ENCODE measurements around the gene PTPRK.

The PTPRK gene

DNA sequence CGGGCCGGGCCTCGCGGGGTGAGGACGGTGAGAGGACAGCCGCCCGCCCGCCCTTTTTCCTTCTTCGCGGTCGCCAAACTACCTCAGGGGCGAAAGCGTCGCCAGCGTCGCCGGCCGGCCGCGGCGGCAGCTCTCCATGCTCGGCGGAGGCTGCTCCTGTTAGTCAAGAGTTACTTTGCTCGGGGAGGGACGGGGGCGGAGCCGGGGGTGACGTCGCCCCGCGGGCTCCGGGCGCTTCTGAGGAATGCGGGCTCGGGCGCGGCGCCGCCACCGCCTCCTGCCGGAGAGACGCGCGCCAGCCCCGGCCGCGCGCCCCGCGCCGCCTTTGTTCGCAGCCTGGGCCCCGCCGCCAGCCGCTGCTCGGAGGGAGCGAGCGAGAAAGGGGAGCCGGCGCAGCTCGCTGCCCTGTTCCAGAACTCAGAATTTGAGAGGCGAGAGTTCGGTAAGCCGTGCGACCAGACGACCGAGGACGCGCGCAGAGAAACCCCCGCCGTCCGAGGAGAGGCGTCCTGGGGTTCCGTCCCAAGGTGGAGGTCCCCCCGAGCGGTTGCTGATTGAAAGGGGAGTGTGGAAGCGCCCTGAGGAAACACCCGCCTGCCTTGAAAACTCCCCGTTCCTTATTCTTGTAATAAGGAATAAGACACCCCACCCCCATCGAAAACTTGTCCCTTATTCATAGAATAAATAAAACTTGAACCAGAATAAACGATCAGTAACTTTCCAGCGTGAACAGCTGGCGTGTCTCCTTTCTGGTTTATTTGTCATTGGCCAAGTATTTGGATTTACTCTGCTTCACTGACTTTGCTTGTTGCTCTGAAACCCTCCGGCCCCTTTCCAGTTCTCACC, at the start of gene PTPRK:
Gene PTPRK (minus strand): TSS at position 164 of the 846 bp plus-strand sequence. CDS start 241 bp downstream, outside the sequence.
- peak within 1 kb of the TSS; percentile 49 to 88 (median 73) for H3K4me3 ChIP-seq
- H3K27ac ChIP-seq = peak within 1 kb of the TSS; percentile 52 to 97 (median 92)

GRCh38 chr6:128567029-128567428, 46.6 kb upstream of the PTPRK start:
- H3K4me3 ChIP-seq = no peak overlapping the region

DNA sequence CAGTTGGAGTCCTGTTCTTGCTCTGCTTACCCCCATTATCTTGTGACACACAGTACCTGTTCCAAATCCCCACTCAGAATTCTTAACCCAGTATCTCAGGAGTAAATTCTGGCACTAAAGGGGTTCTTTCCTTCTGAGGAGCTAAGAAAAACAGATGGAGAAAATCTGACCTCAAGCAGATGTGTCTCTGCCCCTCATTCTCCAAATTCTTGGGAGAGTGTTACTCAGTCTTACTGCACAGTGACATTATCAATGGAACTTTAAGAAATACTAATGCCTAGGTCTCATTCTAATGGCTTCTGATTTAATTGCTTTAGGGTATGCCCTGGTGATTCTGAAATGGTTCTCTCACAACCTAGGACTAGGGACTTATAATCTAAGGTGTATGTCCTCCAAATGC, 40.6 kb upstream of the PTPRK start:
- H3K4me3 ChIP-seq = no peak overlapping the region

More at GRCh38 chr6:128567029-128567428, 46.6 kb upstream of the PTPRK start:
- no peak overlapping the region for H3K27ac ChIP-seq

DNA sequence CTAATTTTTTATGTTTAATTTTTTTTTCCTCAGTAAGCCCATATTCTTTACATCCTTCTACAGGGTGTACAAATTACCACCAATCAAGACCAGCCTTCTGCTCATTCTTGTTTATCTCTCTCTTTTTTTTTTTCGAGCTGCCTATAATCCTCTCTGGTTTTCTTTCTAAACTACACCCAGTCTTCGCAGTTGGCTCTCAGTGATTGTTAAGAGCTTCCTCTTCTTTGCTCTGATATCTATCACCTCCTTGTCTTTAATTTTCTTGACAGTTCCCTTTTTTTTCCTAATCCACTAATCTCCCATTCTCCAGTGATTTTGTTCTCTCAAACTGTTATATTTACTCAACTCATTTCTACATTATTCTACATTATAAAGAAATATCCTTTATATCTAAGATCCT, 38.5 kb upstream of the PTPRK start:
- no peak overlapping the region for H3K27ac ChIP-seq
- no peak overlapping the region for H3K4me3 ChIP-seq

More for the DNA sequence above, 40.6 kb upstream of the PTPRK start:
- H3K27ac ChIP-seq = no peak overlapping the region

DNA sequence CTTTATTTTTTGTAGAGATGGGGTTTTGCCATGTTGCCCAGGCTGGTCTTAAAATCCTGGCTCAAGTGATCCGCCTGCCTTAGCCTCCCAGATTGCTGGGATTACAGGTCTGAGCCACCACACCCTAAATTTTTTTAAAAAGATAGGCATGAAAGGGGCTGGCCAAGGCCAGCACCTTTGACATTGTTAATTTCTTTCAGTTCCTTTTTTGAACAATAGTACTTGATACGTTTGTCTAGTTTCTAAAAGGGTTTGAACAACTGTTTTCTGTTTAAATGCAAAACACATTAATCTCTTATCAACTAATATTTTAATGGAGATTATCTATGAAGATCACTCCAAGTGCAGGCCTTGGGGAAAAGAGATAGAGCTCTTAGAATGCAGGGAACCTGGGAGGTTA, 37.6 kb upstream of the PTPRK start:
- Histone ChIP-seq H3K4me3 (no peak overlapping the region), H3K27ac (no peak overlapping the region)

DNA sequence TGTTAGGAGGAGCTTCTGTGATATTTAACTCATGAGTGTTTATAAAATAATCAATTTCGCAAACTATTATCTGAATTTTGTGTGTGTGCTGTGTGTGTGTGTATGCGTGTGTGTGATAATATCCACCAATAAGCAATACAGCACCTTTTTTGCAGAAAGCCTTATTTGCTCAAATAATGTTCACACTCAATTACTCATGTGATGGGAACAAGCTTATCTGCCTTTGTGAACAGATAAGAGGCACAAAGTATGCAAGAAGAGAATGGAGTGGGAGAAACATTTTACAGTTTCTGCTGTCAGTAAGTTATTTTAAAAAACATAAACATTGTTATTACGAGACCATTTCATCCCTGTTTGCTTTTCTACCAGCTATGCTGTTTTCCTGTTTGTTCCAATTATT, 36.7 kb upstream of the PTPRK start:
- no peak overlapping the region for H3K27ac ChIP-seq

DNA sequence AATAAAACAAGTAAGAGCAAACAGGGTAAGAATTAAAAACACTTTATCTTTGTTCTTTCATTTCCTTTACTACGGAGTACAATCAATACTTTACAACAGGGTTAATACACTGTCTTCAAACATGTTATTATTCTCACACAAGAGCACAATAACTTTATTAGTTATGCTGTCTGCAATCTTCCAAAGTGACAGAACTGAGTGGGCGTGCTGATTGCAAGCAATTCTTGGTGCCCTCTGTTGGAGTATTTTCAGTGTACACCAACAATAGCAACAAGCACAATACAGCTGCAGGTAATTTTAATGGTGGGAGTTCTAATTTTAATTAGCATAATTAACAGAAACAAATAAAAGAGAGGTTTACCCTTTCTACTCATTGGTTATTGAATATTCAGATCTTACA, 33.9 kb upstream of the PTPRK start:
- Histone ChIP-seq H3K4me3 (no peak overlapping the region), H3K27ac (no peak overlapping the region)

More for the DNA sequence above, 36.7 kb upstream of the PTPRK start:
- no peak overlapping the region for H3K4me3 ChIP-seq

GRCh38 chr6:128541261-128541660, 20.9 kb upstream of the PTPRK start:
- Histone ChIP-seq H3K27ac (no peak overlapping the region), H3K4me3 (no peak overlapping the region)

DNA sequence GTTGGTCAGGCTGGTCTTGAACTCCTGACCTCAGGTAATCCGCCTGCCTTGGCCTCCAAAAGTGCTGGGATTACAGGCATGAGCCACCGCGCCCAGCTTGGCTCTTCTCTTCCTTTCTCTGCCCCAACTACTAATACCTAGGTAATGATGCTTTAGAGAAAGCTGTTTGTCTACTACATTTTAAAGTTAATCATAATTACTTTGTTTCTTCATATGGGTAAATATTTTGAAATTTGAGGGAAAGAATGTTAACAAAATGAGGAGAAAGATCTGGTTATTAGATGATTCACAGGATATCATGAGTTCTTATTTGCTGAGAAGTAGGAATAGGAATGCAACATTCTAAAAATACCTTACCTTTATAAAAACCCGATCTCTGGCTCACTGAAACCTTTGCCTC, 18.4 kb upstream of the PTPRK start:
- Histone ChIP-seq H3K27ac (no peak overlapping the region), H3K4me3 (no peak overlapping the region)

DNA sequence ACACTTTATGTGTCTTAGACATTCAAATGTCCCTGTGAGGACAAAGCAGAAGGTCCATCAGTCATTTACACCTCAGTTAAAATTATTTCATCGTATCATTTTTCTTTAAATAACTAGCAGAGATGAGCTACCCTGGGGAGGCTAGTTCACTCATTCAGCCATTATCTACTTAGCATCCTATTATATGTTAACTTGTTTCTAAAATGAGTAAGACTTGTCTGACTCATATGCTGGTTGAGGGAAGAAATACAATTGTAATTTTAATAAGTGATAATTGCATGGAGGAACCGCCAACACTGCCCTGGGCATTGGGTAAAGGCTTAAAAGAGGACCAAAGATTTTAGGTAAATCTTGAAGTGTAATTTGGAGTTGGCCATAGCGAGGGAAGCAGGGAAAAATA, 12.4 kb upstream of the PTPRK start:
- no peak overlapping the region for H3K4me3 ChIP-seq
- H3K27ac ChIP-seq = no peak overlapping the region

DNA sequence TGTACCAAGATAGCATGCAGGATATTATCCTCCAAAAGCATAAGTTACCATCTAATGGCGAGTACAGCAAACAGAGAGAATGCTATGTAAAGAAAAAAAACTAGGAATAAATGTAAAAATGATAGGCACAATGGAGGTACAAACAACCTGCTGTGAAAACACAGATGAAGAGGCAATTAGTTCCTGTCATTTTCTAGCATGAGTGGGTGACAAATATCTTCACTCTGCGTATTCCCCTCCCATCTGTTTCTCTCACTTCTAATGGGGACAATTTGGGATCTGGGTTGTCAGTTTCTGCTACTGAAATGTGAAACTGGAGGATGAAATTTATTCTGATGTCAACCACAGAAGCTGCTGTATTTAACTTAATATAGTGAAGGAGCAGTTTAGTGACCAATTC, 11.7 kb upstream of the PTPRK start:
- H3K4me3 ChIP-seq = no peak overlapping the region
- H3K27ac ChIP-seq = no peak overlapping the region

GRCh38 chr6:128531696-128532095, 11.3 kb upstream of the PTPRK start:
- Histone ChIP-seq H3K4me3 (no peak overlapping the region), H3K27ac (no peak overlapping the region)

GRCh38 chr6:128528241-128528640, 7.8 kb upstream of the PTPRK start:
- H3K27ac ChIP-seq = no peak overlapping the region
- no peak overlapping the region for H3K4me3 ChIP-seq

GRCh38 chr6:128527375-128527774, 7.0 kb upstream of the PTPRK start:
- Histone ChIP-seq H3K4me3 (no peak overlapping the region), H3K27ac (no peak overlapping the region)

DNA sequence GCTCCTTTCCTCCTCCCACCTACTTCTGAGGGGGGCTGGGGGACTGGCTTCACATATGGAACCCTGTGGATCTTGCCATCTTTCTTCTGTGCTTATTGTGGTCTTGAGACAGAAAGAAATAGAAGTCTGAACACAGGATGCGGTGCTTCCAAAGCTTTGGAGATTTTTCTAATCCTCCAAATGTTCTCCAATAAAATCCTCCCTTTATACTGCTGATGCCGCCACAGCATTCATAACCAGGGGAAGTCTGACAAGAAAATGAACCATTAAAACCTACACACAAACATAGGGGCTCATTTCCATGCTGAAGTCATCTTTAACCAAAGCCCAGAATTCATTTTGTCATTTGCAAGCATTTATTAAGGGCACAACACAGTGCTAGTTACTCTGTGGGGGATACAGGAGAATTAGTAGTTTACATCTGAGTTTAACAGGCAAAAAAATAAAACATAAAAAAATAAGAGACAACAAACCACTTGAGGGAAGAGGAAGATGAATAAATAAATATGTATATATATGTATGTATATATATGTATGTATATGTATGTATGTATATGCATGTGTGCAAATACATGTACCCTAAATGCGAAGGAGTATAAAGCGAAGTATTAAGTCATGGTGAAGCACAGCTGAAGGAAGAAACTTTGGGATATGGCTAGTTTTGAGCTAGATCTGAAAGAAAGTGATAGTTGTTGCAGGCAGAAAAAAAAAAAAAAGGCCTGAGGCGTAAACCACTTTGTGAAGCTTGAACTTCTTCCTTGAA, 5.9 kb upstream of the PTPRK start:
- Histone ChIP-seq H3K27ac (no peak overlapping the region), H3K4me3 (no peak overlapping the region)

GRCh38 chr6:128525406-128525805, 5.0 kb upstream of the PTPRK start:
- H3K27ac ChIP-seq = no peak overlapping the region
- no peak overlapping the region for H3K4me3 ChIP-seq

GRCh38 chr6:128521282-128521632, 858 bp upstream of the PTPRK start:
- Histone ChIP-seq H3K27ac (peak overlapping the region in 18 of 21 experiments; percentile 83 to 97 (median 92)), H3K4me3 (peak overlapping the region; percentile 49 to 88 (median 73))

GRCh38 chr6:128519931-128520435, 416 bp downstream of the PTPRK start:
- peak overlapping the region; percentile 49 to 88 (median 73) for H3K4me3 ChIP-seq
- H3K27ac ChIP-seq = peak overlapping the region; percentile 51 to 97 (median 92)

DNA sequence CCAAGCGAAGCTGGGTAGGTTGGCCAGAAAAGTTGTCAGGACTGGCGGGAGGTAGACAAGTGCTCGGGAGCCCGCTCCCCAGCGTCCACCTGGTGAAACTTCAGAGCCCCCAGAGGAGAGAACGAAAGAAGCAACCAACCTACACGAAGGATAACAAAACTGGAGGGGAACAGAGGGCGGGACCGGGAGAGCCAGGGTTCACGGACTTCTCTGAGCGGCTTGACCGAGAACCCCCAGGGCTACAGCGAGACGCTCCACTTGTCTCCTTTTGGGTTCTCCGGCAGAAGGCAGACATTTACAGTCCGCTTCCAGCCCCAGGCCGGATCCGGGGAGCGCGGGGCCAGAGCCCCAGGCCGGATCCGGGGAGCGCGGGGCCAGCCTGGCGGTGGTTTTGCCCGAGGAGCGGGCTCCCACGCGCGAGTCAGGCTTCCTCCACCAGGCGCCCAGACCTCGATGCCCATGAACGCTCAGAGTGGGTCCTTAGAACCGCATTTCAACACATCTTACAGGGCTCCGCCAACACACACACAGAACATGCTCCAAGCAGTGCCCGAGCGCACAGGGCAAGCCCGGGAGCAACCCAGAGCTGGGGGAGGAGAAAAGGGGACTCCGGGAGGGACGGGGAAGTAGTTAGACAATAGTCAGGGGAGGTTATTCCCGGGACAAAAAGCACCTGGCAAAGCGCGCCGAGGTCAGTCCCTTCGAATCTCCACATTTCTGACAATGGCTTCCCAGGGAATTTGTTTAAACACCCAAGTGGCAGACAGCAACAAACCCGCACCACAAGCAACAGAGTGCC, 1.1 kb downstream of the PTPRK start:
- Histone ChIP-seq H3K27ac (peak overlapping the region; percentile 51 to 97 (median 92)), H3K4me3 (peak overlapping the region; percentile 49 to 88 (median 73))

Measured in skin epidermis (tissue), 12 donors.